B cell (primary cell): ENCODE results near the gene MGMT.

Experiments
- CTCF ChIP-seq: fragments of 200-600 bp; IDR thresholded peaks from one replicate; pipeline ENCODE4 v1.8.0; 2022; ENCODE audit warnings: antibody characterized with exemption, mild to moderate bottlenecking
- EZH2 ChIP-seq: IDR thresholded peaks from 2 replicates; pipeline ENCODE4 v1.6.1; 2012; ENCODE audit warnings: borderline replicate concordance, low read depth, mild to moderate bottlenecking, moderate library complexity, low read length; ENCODE audit not compliant: insufficient read depth, poor library complexity, severe bottlenecking

GRCh38 chr10:129612481-129613109, 145.6 kb downstream of the MGMT start:
- no peak for TF ChIP-seq CTCF
- TF ChIP-seq EZH2 = no peak
